Right lobe of liver (tissue), 4 donors: ENCODE data around the gene STAC3.

Source experiments
- CTCF ChIP-seq, 4 donors: fragments of 200-600 bp in 3 of 4; fragments of 450-650 bp in 1 of 4; IDR thresholded peaks; one replicate each; pipeline versions ENCODE4 v1.5.1 to v1.8.0; 2016 to 2022; ENCODE audit warnings: antibody characterized with exemption in 4 of 4, mild to moderate bottlenecking in 2 of 4
- POLR2A ChIP-seq: fragments of 450-650 bp; IDR thresholded peaks from one replicate; pipeline ENCODE4 v1.6.1; 2017; ENCODE audit warnings: antibody characterized with exemption, mild to moderate bottlenecking
- donor health status: DM: no; HTN: no; CAD: no.
- donor health status: DM: no; HTN: no; CAD: no.
- donor health status: DM: no; HTN: yes; CAD: no.

- no peak for TF ChIP-seq CTCF (IDR thresholded peaks at IDR 0.05)
- no peak for TF ChIP-seq POLR2A
Measured at GRCh38 chr12:57215668-57216013, 35.3 kb downstream of the STAC3 start.
